ENCODE data around the gene MACROD2. TPM values are rescaled to one million over a fixed set of nuclear protein-coding genes. Genes with fewer than 3 reads are reported as not detected.

The MACROD2 gene
- polyA plus RNA-seq, 2 of the 4 experiments (the other 2 are of a cell fraction) = 0.96 to 1.3 TPM

DNA sequence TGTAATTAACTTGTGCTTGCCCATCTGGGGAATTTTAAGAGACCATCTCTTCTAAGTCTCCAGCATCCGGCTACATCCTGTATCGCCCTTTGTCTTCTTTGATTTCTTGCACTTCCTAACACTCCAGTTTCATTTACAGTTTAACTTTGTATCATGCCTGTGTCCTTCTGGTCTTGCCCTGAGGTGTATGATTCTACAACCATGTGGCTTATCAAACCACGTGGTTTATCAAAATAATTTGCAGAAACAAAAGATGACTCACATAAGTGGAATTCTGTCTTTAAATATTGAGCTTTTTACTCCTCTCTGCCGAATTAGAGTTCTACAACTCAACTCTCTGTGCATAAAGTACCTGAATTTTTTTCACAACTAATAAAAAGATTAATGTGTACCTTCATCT, 1997.2 kb downstream of the MACROD2 start:
- peaks cover 8% of the 10 kb centered on the region; the same call in 2 of the 3 replicates for H3K9me3 ChIP-seq
- ChIA-PET POLR2A (no interaction called here), CTCF (interaction anchor here (0.8 kb wide), 1 partner anchor 451 kb away, joined by 3 read pairs; no protein-coding TSS in a partner anchor)
- 36% methylated on average over 4 of the region's 4 CpGs for WGBS (ENCODE audit: missing lambda C conversion rate)
- no peak for ATAC-seq
- no peak overlapping the region for H3K4me2 ChIP-seq
- TF ChIP-seq FOSL2 (IDR thresholded peaks at IDR 0.05) = no peak
- peak; percentile 10; the same call in 1 of the 2 replicates for TF ChIP-seq FOSL2 (CRISPR knock-in tag; IDR thresholded peaks at IDR 0.05)
- no peak for TF ChIP-seq PHF8 (IDR thresholded peaks at IDR 0.05; ENCODE audit: borderline replicate concordance, low read depth)
- H3K27ac ChIP-seq = no peak overlapping the region
- no peak for FAIRE-seq
- no peaks in the 10 kb centered on the region for H3K4me1 ChIP-seq
- DNase-seq (ENCODE audit: low read depth in 1 of 2, low spot score in 1 of 2) = no peak
- no peak overlapping the region for H3K4me3 ChIP-seq

DNA sequence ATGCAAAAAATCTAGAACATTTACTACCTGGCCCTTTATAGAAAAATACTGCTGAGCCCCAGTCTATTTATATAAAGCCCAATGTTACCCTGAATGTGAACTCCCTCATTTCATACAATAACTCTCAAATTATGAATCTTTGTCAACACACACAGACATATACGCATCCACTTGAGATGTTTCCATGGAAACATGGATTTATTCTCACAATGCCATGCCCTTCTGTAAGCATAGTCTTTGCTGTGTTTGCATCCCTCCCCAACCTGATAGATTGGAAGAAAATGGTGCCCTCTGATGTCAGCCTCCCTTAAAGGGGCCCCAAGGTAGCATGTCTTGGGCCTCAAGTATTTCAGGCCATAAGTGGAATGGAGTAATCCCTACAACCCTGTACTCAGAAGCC, 2004.8 kb downstream of the MACROD2 start:
- FAIRE-seq (no peak), DNase-seq (ENCODE audit: low read depth in 1 of 2, low spot score in 1 of 2) (no peak), ATAC-seq (no peak)
- H3K9me3 ChIP-seq = peaks cover 17% of the 10 kb centered on the region; the same call in 2 of the 3 replicates
- 83% methylated on average over 1 of the region's 1 CpG for WGBS (ENCODE audit: missing lambda C conversion rate)
- H3K4me2 ChIP-seq = no peak overlapping the region
- H3K27ac ChIP-seq = no peak overlapping the region
- TF ChIP-seq EHMT2 (IDR thresholded peaks at IDR 0.05; ENCODE audit: low read depth) = no peak
- TF ChIP-seq SREBF2 (IDR thresholded peaks at IDR 0.05) = no peak
- no peak for TF ChIP-seq POLR2AphosphoS2 (conservative IDR thresholded peaks at IDR 0.05; ENCODE audit: low read length)
- TF ChIP-seq FOXS1 (CRISPR knock-in tag; IDR thresholded peaks at IDR 0.05) = no peak
- ChIA-PET POLR2A (no interaction called here), CTCF (no interaction called here)
- H3K4me3 ChIP-seq = no peak overlapping the region
- no peaks in the 10 kb centered on the region for H3K4me1 ChIP-seq

DNA sequence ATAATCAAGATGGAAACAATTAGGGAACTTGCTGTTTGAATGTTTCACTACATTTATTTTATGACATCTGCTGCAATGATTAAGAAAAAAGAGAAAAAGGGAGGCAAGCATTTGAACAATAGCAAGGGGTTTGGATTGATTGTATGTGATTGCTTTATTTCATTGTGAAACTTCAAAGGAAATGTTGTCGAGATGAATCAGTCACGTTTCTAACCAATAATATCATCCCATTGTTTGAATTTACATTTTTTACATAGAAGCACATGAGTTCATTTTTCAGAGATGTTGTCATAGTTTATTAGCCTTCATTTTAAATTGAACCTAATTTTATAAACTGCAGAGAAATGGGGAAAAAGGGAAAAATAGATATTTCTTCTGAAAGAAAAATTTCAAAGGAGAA, 2006.0 kb downstream of the MACROD2 start:
- Histone ChIP-seq H3K4me1 (no peaks in the 10 kb centered on the region), H3K4me2 (no peak overlapping the region), H3K27ac (no peak overlapping the region), H3K4me3 (no peak overlapping the region), H3K9me3 (peaks cover 17% of the 10 kb centered on the region; the same call in 2 of the 3 replicates)
- WGBS (ENCODE audit: missing lambda C conversion rate) = 1% methylated on average over 2 of the region's 2 CpGs
- CTCF ChIA-PET = no interaction called here
- TF ChIP-seq NFE2L2 (conservative IDR thresholded peaks at IDR 0.05; ENCODE audit: low read length) = no peak
- TF ChIP-seq CEBPB (IDR thresholded peaks at IDR 0.05) = no peak
- TF ChIP-seq MYC (IDR thresholded peaks at IDR 0.05; ENCODE audit: borderline replicate concordance, low read length) = no peak
- TF ChIP-seq, protein P1, sequence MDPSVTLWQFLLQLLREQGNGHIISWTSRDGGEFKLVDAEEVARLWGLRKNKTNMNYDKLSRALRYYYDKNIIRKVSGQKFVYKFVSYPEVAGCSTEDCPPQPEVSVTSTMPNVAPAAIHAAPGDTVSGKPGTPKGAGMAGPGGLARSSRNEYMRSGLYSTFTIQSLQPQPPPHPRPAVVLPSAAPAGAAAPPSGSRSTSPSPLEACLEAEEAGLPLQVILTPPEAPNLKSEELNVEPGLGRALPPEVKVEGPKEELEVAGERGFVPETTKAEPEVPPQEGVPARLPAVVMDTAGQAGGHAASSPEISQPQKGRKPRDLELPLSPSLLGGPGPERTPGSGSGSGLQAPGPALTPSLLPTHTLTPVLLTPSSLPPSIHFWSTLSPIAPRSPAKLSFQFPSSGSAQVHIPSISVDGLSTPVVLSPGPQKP (IDR thresholded peaks at IDR 0.05; ENCODE audit: low read depth, low read length) = no peak
- no peak for TF ChIP-seq POLR2A (IDR thresholded peaks at IDR 0.05; ENCODE audit: low read length)
- TF ChIP-seq CBX8 (IDR thresholded peaks at IDR 0.05) = no peak
- no peak for TF ChIP-seq CBX2 (IDR thresholded peaks at IDR 0.05; ENCODE audit: borderline replicate concordance, low read depth)
- TF ChIP-seq ZSCAN20 (CRISPR knock-in tag; IDR thresholded peaks at IDR 0.05) = no peak
- no peak for TF ChIP-seq RAD21 (conservative IDR thresholded peaks at IDR 0.05 in 1 of 2, IDR thresholded peaks at IDR 0.05 in 1 of 2)
- TF ChIP-seq, protein P2, sequence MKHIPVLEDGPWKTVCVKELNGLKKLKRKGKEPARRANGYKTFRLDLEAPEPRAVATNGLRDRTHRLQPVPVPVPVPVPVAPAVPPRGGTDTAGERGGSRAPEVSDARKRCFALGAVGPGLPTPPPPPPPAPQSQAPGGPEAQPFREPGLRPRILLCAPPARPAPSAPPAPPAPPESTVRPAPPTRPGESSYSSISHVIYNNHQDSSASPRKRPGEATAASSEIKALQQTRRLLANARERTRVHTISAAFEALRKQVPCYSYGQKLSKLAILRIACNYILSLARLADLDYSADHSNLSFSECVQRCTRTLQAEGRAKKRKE (CRISPR knock-in tag; IDR thresholded peaks at IDR 0.05; ENCODE audit: low read depth) = no peak
- TF ChIP-seq JUN (IDR thresholded peaks at IDR 0.05) = no peak
- no peak for TF ChIP-seq ZC3H11A (IDR thresholded peaks at IDR 0.05)
- TF ChIP-seq ZFP36 (IDR thresholded peaks at IDR 0.05; ENCODE audit: borderline replicate concordance, partially characterized antibody) = no peak
- TF ChIP-seq RNF2 (IDR thresholded peaks at IDR 0.05; ENCODE audit: borderline replicate concordance, low read depth) = no peak
- no peak for TF ChIP-seq HEYL (CRISPR knock-in tag; IDR thresholded peaks at IDR 0.05)
- TF ChIP-seq RARB (CRISPR knock-in tag; IDR thresholded peaks at IDR 0.05) = no peak
- POLR2A ChIA-PET = no interaction called here
- peak; percentile 39 for FAIRE-seq
- no peak for ATAC-seq
- DNase-seq (ENCODE audit: low read depth in 1 of 2, low spot score in 1 of 2) = no peak

Measured in A549 (cell line).